Hematopoietic multipotent progenitor cell treated with erythropoietin and hydrocortisone succinate and interleukin-3 and kit ligand, for 17 days (in vitro differentiated cells): ENCODE results near the gene INPP5J.
"Not testable (repeated sequence)": the region's sequence is repeated elsewhere in the genome, so short reads cannot be mapped to it uniquely, and the experiment has no call there.

Experiments used
- DNase-seq: peaks from one replicate; pipeline ENCODE4 v3.0.0-alpha.2; 2015; ENCODE audit warnings: low spot score

The INPP5J gene

GRCh38 chr22:31088233-31088986, 34.4 kb upstream of the INPP5J start:
- DNase-seq = no peak

- peak; percentile 37 for DNase-seq
Measured at GRCh38 chr22:31089160-31090100, 33.3 kb upstream of the INPP5J start.

GRCh38 chr22:31090217-31091085, 32.3 kb upstream of the INPP5J start:
- DNase-seq = no peak

GRCh38 chr22:31091106-31091975, 31.4 kb upstream of the INPP5J start:
- no peak for DNase-seq

GRCh38 chr22:31092161-31092560, 30.6 kb upstream of the INPP5J start:
- no peak for DNase-seq

GRCh38 chr22:31093086-31093850, 29.5 kb upstream of the INPP5J start:
- DNase-seq = no peak

GRCh38 chr22:31094021-31094551, 28.7 kb upstream of the INPP5J start:
- no peak for DNase-seq

GRCh38 chr22:31094741-31095140, 28.0 kb upstream of the INPP5J start:
- no peak for DNase-seq

GRCh38 chr22:31095637-31096249, 27.0 kb upstream of the INPP5J start:
- DNase-seq = no peak

- DNase-seq = no peak
Measured at GRCh38 chr22:31096657-31097279, 26.0 kb upstream of the INPP5J start.

- not testable (repeated sequence) for DNase-seq
Measured at GRCh38 chr22:31097539-31097938, 25.2 kb upstream of the INPP5J start.

- DNase-seq = no peak
Measured at GRCh38 chr22:31097941-31098631, 24.7 kb upstream of the INPP5J start.

- DNase-seq = no peak
Measured at GRCh38 chr22:31098632-31099110, 24.1 kb upstream of the INPP5J start.

- no peak for DNase-seq
Measured at GRCh38 chr22:31099386-31099785, 23.4 kb upstream of the INPP5J start.

GRCh38 chr22:31099841-31100761, 22.7 kb upstream of the INPP5J start:
- DNase-seq = no peak

- DNase-seq = no peak
Measured at GRCh38 chr22:31100762-31101525, 21.8 kb upstream of the INPP5J start.
